GM12878 (cell line): ENCODE results near the gene EGFL8. TPM values are rescaled to one million over a fixed set of nuclear protein-coding genes. Genes with fewer than 3 reads are reported as not detected.

Source experiments
- ATAC-seq: fragments of 200-7000 bp; cut with Tn5 transposase; 3 replicates; pipeline ENCODE4 v1.9.1; 2020; ENCODE audit warnings: mild to moderate bottlenecking, moderate library complexity
- BruUV-seq: library from RNA; stranded (reverse); fragments of 400-500 nt; replicated peaks from 2 replicates; lab custom pipeline; 2021; lab: Mats Ljungman, UMichigan
- CTCF ChIA-PET: fragments of 300-600 bp; sonication (Branson Sonifier 250); formaldehyde crosslinking; extraction: SDS; loops from one replicate; lab custom pipeline; 2021; ENCODE audit warnings: inconsistent platforms; lab: Yijun Ruan, JAX
- POLR2A ChIA-PET: fragments of 350-600 bp; formaldehyde crosslinking; extraction: SDS; loops from one replicate; lab custom pipeline; 2021; ENCODE audit warnings: inconsistent platforms; lab: Charles Lee
- RAD21 ChIA-PET: fragments of 300-600 bp; sonication (Branson Sonifier 250); formaldehyde crosslinking; loops from one replicate; lab custom pipeline; 2023; ENCODE audit warnings: antibody characterized with exemption; ENCODE audit not compliant: unreplicated experiment; lab: Charles Lee
- SMC1A ChIA-PET: fragments of 300-600 bp; sonication (Branson Sonifier 250); formaldehyde crosslinking; loops from one replicate; lab custom pipeline; 2023; ENCODE audit not compliant: unreplicated experiment, uncharacterized antibody; lab: Charles Lee
- DNase-seq: peaks from one replicate; pipeline ENCODE4 v3.0.0-alpha.2; 2011; ENCODE audit warnings: low read depth, low spot score
- FAIRE-seq: peaks from 3 replicates; lab custom pipeline; 2011; peaks lifted over from hg19 to GRCh38; lab: Jason Lieb, UNC
- H2AFZ ChIP-seq: 2 replicates; pipeline ENCODE4 v1.6.0; 2011; ENCODE audit warnings: low read depth, low read length, control low read depth; ENCODE audit not compliant: control insufficient read depth
- H3K27ac ChIP-seq: 2 replicates; pipeline ENCODE4 v1.5.1; 2011; ENCODE audit warnings: control low read depth; ENCODE audit not compliant: control insufficient read depth, insufficient read depth
- H3K27me3 ChIP-seq, 2 experiments: replicated peaks in 1 of 2; 2 replicates each; pipeline versions ENCODE4 v1.6.0 to v1.6.1; 2011; ENCODE audit warnings: low read length in 1 of 2; ENCODE audit not compliant: control insufficient read depth in 2 of 2, insufficient read depth in 2 of 2
- H3K36me3 ChIP-seq, 2 experiments: 2 replicates each; pipeline ENCODE4 v1.5.1; 2011; ENCODE audit warnings: low read length in 1 of 2; ENCODE audit not compliant: control insufficient read depth in 2 of 2, insufficient read depth in 2 of 2
- H3K4me1 ChIP-seq: 2 replicates; pipeline ENCODE4 v1.6.1; 2011; ENCODE audit warnings: mild to moderate bottlenecking, low read length, moderate library complexity, mixed read lengths; ENCODE audit not compliant: control insufficient read depth, insufficient read depth
- H3K4me2 ChIP-seq: 2 replicates; pipeline ENCODE4 v1.6.0; 2011; ENCODE audit warnings: control low read depth; ENCODE audit not compliant: control insufficient read depth, insufficient read depth
- H3K4me3 ChIP-seq: fragments of 200-600 bp; sonication (generic); 2 replicates; pipeline ENCODE4 v1.5.1; 2016
- H3K79me2 ChIP-seq: 2 replicates; pipeline ENCODE4 v1.6.0; 2011; ENCODE audit warnings: low read length; ENCODE audit not compliant: control insufficient read depth, insufficient read depth
- H3K9ac ChIP-seq: 2 replicates; pipeline ENCODE4 v1.8.0; 2011; ENCODE audit warnings: low read length, control low read depth, mixed read lengths; ENCODE audit not compliant: control insufficient read depth, insufficient read depth
- H3K9me3 ChIP-seq: replicated peaks from 3 replicates; pipeline ENCODE4 v1.5.1; 2011; ENCODE audit warnings: mild to moderate bottlenecking, low read length; ENCODE audit not compliant: control insufficient read depth, insufficient read depth
- H4K20me1 ChIP-seq: 2 replicates; pipeline ENCODE4 v1.6.0; 2011; ENCODE audit not compliant: control insufficient read depth, insufficient read depth
- KLF5 ChIP-seq: fragments of 450-650 bp; IDR thresholded peaks from 2 replicates; pipeline ENCODE4 v1.6.1; 2014; ENCODE audit warnings: mild to moderate bottlenecking; ENCODE audit not compliant: partially characterized antibody
- NR2C2 ChIP-seq: IDR thresholded peaks from 2 replicates; pipeline ENCODE4 v1.6.1; 2011; ENCODE audit warnings: borderline replicate concordance, low read depth; ENCODE audit not compliant: control insufficient read depth, insufficient read length
- SP1 ChIP-seq: IDR thresholded peaks from one replicate; pipeline ENCODE4 v1.6.1; 2011; ENCODE audit warnings: low read depth, low read length
- SUPT20H ChIP-seq: IDR thresholded peaks from 2 replicates; pipeline ENCODE4 v1.6.1; 2011; ENCODE audit warnings: low read depth, mild to moderate bottlenecking, low read length, moderate library complexity, borderline replicate concordance; ENCODE audit not compliant: control insufficient read depth
- TBL1XR1 ChIP-seq: IDR thresholded peaks from 2 replicates; pipeline ENCODE4 v1.6.1; 2012; ENCODE audit warnings: low read depth, low read length, improper control_type of control experiment
- ZBTB33 ChIP-seq: fragments of 450-650 bp; IDR thresholded peaks from 2 replicates; pipeline ENCODE4 v1.6.1; 2017; ENCODE audit warnings: mild to moderate bottlenecking
- ZNF217 ChIP-seq: fragments of 450-650 bp; IDR thresholded peaks from 2 replicates; pipeline ENCODE4 v1.6.1; 2017; ENCODE audit warnings: antibody characterized with exemption, mild to moderate bottlenecking
- ZZZ3 ChIP-seq: IDR thresholded peaks from 2 replicates; pipeline ENCODE4 v1.6.1; 2011; ENCODE audit warnings: low read depth; ENCODE audit not compliant: control insufficient read depth, insufficient read length
- WGBS: methylation state at CpG from one replicate; pipeline ENCODE4 v1.1.6; 2016; ENCODE audit warnings: low lambda C conversion rate; ENCODE audit not compliant: insufficient replicate concordance, insufficient coverage; ENCODE audit errors: missing lambda C conversion rate; 5-methylcytosine and 5-hydroxymethylcytosine counted together
- in situ Hi-C: fragments of 300-500 bp; cut with MboI; formaldehyde crosslinking; loops from 9 replicates; pipeline ENCODE4 v1.14.3; 2018; ENCODE audit warnings: mixed read lengths
- intact Hi-C: fragments of 100-400 bp; cut with micrococcal nuclease; formaldehyde crosslinking; loops from one replicate; pipeline ENCODE4 v1.14.2; 2022; ENCODE audit not compliant: unreplicated experiment
- polyA plus RNA-seq, 11 experiments: library from polyadenylated mRNA; depleted of rRNA in 4 of 11; unstranded in 6 of 11; stranded (reverse) in 5 of 11; fragments of >200 nt; fragmentation: Nextera tagmentation in 4 of 11; fragmentation: Illumina TruSeq in 1 of 11; extraction: Ambion mirVana in 4 of 11; extraction: Trizol in 1 of 11; gene quantifications; 1 replicate in 1 of 11; 2 replicates in 10 of 11; pipeline versions ENCODE4 v1.2.1 to v1.2.3, GENCODE V29; 2011 to 2016; ENCODE audit warnings: inconsistent platforms in 2 of 11, missing spikeins in 2 of 11, low read depth in 1 of 11
- total RNA-seq, 4 experiments: library from RNA; depleted of rRNA in 3 of 4; stranded (reverse); fragments of >200 nt in 3 of 4; fragmentation: Illumina TruSeq in 1 of 4; extraction: Trizol in 1 of 4; gene quantifications; 2 replicates each; pipeline versions ENCODE4 v1.2.1 to v1.2.3, GENCODE V29; 2013 to 2021
- TF ChIP-seq, protein P1 (sequence below): fragments of 450-650 bp; IDR thresholded peaks from 2 replicates; pipeline ENCODE4 v1.6.1; 2018; ENCODE audit warnings: mild to moderate bottlenecking, low read depth, moderate library complexity; ENCODE audit not compliant: partially characterized antibody
- TF ChIP-seq, protein P2 (sequence below): fragments of 450-650 bp; IDR thresholded peaks from 2 replicates; pipeline ENCODE4 v1.6.1; 2017; ENCODE audit warnings: mild to moderate bottlenecking, moderate library complexity

The EGFL8 gene
- total and polyA plus RNA-seq, 10 of the 15 experiments (the other 5 are each of a cell fraction or from before 2014, with no cell fraction given): 0.07 to 3.5 (median 1.4) TPM

GRCh38 chr6:32168807-32169591 lies 4.6 kb downstream of the EGFL8 start (continued):
- TF ChIP-seq, protein P1, sequence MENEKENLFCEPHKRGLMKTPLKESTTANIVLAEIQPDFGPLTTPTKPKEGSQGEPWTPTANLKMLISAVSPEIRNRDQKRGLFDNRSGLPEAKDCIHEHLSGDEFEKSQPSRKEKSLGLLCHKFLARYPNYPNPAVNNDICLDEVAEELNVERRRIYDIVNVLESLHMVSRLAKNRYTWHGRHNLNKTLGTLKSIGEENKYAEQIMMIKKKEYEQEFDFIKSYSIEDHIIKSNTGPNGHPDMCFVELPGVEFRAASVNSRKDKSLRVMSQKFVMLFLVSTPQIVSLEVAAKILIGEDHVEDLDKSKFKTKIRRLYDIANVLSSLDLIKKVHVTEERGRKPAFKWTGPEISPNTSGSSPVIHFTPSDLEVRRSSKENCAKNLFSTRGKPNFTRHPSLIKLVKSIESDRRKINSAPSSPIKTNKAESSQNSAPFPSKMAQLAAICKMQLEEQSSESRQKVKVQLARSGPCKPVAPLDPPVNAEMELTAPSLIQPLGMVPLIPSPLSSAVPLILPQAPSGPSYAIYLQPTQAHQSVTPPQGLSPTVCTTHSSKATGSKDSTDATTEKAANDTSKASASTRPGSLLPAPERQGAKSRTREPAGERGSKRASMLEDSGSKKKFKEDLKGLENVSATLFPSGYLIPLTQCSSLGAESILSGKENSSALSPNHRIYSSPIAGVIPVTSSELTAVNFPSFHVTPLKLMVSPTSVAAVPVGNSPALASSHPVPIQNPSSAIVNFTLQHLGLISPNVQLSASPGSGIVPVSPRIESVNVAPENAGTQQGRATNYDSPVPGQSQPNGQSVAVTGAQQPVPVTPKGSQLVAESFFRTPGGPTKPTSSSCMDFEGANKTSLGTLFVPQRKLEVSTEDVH: no peak
- TF ChIP-seq SP1: no peak

- H4K20me1 ChIP-seq: no peaks in the 10 kb centered on the region
- no peak for DNase-seq
- peaks cover 0 to 3% of the 10 kb centered on the region in 2 experiments; a peak in 1 of 4 replicates for H3K36me3 ChIP-seq
- FAIRE-seq: no peak
- intact Hi-C loops (no loop called here), in situ Hi-C loops (no loop called here)
- H3K9me3 ChIP-seq: no peaks in the 10 kb centered on the region
- H2AFZ ChIP-seq: no peak overlapping the region
- no peaks in the 10 kb centered on the region for H3K27me3 ChIP-seq
- peaks cover 6% of the 10 kb centered on the region for H3K79me2 ChIP-seq
- ChIA-PET POLR2A (no interaction called here), CTCF (interaction anchor here (1.6 kb wide), 1 partner anchor 12 kb away, joined by 4 read pairs; no protein-coding TSS in a partner anchor), RAD21 (interaction anchor here (0.6 kb wide), 1 partner anchor 66 kb away, joined by 3 read pairs; no protein-coding TSS in a partner anchor), SMC1A (no interaction called here)
- no peak overlapping the region for H3K4me3 ChIP-seq
- no peak overlapping the region for H3K4me2 ChIP-seq
- peaks cover 7% of the 10 kb centered on the region; the same call in 1 of the 2 replicates for H3K4me1 ChIP-seq
- no TSS peak for BruUV-seq
- TF ChIP-seq ZBTB33 (no peak), TBL1XR1 (no peak), ZZZ3 (no peak), SUPT20H (no peak), ZNF217 (no peak), NR2C2 (no peak), KLF5 (no peak), SP1 (no peak)
- TF ChIP-seq, protein P2, sequence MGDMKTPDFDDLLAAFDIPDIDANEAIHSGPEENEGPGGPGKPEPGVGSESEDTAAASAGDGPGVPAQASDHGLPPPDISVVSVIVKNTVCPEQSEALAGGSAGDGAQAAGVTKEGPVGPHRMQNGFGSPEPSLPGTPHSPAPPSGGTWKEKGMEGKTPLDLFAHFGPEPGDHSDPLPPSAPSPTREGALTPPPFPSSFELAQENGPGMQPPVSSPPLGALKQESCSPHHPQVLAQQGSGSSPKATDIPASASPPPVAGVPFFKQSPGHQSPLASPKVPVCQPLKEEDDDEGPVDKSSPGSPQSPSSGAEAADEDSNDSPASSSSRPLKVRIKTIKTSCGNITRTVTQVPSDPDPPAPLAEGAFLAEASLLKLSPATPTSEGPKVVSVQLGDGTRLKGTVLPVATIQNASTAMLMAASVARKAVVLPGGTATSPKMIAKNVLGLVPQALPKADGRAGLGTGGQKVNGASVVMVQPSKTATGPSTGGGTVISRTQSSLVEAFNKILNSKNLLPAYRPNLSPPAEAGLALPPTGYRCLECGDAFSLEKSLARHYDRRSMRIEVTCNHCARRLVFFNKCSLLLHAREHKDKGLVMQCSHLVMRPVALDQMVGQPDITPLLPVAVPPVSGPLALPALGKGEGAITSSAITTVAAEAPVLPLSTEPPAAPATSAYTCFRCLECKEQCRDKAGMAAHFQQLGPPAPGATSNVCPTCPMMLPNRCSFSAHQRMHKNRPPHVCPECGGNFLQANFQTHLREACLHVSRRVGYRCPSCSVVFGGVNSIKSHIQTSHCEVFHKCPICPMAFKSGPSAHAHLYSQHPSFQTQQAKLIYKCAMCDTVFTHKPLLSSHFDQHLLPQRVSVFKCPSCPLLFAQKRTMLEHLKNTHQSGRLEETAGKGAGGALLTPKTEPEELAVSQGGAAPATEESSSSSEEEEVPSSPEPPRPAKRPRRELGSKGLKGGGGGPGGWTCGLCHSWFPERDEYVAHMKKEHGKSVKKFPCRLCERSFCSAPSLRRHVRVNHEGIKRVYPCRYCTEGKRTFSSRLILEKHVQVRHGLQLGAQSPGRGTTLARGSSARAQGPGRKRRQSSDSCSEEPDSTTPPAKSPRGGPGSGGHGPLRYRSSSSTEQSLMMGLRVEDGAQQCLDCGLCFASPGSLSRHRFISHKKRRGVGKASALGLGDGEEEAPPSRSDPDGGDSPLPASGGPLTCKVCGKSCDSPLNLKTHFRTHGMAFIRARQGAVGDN: no peak
- 82% methylated on average over 11 of the region's 11 CpGs for WGBS
- no peak overlapping the region for H3K9ac ChIP-seq
- no peak overlapping the region for H3K27ac ChIP-seq
- no peak for ATAC-seq
Measured at GRCh38 chr6:32170294-32170693, 5.9 kb downstream of the EGFL8 start.
